NCI-H1436 (cell line): ENCODE data around the gene DPYD.

Source experiments
- DNase-seq: peaks from one replicate; lab custom pipeline; 2025; lab: John Stamatoyannopoulos, UW

DPYD gene

DNA sequence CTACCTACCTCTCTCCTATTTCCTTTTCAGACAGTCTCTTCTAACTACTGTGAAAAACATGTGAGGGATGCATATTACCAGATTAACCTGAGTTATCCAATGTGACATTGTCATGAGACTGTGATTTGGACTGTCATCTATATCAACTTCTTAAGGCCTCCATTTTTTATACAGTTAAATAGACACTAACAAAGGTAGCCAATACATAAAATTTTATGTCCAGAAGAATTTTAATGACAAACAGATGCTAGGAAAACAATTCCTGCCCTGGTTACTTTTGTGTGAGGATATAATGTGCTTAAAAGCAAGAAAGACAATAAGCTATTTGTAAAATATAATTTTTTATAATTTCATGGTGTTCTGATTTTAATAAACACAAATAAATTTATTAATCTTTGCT is 136.2 kb downstream of the DPYD start:
- DNase-seq: no peak

DNA sequence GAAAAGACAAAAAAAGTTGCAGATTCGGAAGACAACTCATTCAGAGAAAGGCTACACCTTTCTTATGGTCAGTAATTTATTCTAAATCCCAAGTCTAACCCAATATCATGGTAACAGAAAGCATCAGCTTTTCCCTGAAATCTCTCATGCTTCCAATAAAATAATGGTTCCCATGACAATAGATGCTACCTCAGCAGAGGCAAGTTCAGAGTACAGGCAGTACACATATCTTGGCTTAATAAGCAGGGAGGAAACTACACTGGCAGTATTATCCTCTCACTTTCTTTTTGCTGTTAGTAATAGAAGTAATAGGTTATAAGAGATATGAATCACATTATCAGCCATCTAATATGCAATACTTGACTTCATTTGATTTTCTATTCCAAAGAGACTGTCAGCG is 137.1 kb downstream of the DPYD start:
- DNase-seq: no peak

- no peak for DNase-seq
Observed at GRCh38 chr1:97781762-97782337, 139.0 kb downstream of the DPYD start.

GRCh38 chr1:97780884-97781283 is 139.9 kb downstream of the DPYD start:
- no peak for DNase-seq

DNA sequence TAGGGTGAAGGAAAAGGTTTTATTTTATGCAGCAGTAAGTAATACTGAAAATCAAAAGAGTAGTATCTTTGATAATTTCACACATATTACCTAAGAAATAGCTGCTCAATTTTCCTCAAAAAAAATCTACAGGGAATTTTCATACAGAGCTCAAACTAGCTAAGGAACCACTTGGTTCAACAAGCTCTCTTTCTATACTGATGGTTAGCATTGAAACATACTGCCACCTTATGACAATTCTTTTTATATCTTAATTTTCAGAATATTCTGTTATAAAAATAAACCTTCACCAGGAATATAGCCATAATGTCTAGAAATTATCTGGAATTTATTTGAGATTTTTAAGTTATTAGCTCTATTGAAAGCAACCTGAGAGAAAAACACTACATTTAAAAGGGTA is 142.1 kb downstream of the DPYD start:
- no peak for DNase-seq

- no peak for DNase-seq
Observed at GRCh38 chr1:97770376-97770775, 150.5 kb downstream of the DPYD start.

- DNase-seq: no peak
Observed at GRCh38 chr1:97767381-97767780, 153.5 kb downstream of the DPYD start.

DNA sequence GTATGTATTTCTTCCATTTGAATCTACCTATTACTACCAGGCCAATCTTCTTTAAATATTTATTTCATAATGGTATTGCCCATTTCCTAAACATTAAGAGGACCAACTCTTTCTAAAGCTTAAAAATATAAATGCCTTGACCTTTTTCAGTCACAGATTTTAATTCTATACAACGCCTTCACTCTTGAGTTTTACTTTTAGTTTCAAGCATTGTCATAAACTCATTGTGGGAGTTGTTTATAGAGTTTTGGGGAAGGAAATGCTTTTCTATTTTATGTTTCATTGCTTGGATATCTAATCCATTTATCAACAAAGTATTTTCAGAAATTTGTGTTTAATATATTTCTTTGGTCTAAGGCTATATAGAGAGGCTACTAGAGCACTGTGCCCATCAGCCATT is 155.8 kb downstream of the DPYD start:
- DNase-seq: no peak

GRCh38 chr1:97761637-97762036 is 159.2 kb downstream of the DPYD start:
- no peak for DNase-seq

DNA sequence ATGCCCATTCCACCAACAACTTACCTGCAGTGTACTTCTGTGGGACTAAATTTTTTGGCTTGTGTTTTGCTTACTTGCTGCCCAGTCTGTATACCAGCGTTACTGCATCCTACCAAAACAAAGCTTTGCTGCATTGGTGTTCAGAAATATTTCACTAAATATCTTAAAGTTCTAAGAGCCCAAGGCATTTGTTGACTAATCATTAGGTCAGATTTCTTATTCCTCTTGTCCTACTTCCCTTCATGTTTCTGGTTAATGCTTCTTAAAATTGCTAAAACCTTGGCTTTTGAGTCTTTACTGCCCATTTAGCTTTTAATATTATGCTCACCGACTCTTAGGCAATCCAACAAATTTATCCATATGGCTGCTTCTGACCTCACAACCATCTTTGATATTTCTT is 161.8 kb downstream of the DPYD start:
- DNase-seq: no peak

- no peak for DNase-seq
Observed at GRCh38 chr1:97758541-97759057, 162.2 kb downstream of the DPYD start.

DNA sequence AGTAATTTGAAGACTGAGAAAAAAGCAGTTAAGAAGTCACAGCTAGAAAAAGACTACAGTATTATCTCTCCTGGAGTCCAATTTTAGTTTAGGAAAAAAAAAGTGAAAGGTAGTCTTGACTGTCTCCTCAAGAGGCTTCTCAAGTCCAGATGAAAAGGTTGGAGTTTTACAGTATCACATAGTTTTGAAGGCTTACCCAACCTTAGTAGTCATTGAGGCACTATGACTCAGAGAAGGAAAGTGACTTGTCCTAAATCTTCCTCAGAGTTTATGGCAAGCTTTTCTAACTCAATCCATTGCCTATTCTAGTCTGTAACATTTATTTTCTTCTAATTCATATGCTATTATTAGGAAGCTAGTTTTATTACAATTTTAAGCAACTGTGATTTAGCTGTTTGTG is 174.9 kb downstream of the DPYD start:
- no peak for DNase-seq

GRCh38 chr1:97744977-97745376 is 175.9 kb downstream of the DPYD start:
- no peak for DNase-seq

DNA sequence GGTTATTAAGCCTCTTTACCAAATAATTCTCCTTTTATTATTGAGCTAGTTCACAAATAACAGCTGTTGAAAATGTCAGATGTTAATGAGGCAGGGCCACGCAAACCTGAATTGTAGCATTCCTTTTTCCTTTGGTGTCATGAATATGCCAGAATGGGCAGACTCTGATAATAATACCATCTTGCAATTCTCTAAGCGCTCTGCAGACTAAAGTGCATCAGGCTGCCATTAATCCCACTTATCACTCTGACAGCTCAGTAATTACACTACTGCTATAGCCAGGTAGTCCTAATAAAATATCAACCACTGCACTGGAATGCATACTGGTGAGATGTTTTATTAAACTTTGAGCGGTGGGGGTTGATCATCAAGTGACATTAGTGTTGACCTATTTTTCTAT is 177.7 kb downstream of the DPYD start:
- DNase-seq: peak; percentile 23

- DNase-seq: no peak
Observed at GRCh38 chr1:97740891-97741290, 179.9 kb downstream of the DPYD start.

DNA sequence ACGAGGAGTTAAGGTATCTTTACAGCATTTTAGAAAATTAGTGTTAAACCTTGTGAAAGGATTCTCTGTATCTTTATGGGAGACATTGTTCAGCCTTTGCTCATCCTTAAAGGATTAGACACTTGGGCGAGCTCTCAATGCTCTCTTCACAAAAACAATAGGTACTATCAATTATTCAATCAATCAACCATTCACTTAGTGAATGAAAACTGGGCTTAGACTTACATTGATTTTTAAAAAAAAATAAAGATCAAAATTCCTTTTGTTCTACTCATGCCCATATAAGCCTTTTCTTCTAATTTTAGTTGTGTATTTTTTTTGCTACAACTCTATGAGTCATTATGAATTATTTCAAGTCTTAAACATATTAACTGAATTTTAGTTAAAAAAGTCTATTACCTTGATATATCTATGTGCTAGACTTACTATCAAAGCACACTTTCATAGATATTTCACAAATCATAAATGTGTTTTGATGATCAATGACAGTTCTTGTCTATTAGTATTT is 181.2 kb downstream of the DPYD start:
- DNase-seq: no peak

- no peak for DNase-seq
Observed at GRCh38 chr1:97738270-97738669, 182.6 kb downstream of the DPYD start.

- no peak for DNase-seq
Observed at GRCh38 chr1:97730271-97730670, 190.6 kb downstream of the DPYD start.

- no peak for DNase-seq
Observed at GRCh38 chr1:97728436-97728835, 192.4 kb downstream of the DPYD start.

- DNase-seq: no peak
Observed at GRCh38 chr1:97727029-97727428, 193.8 kb downstream of the DPYD start.

- DNase-seq: no peak
Observed at GRCh38 chr1:97726386-97726785, 194.4 kb downstream of the DPYD start.

- no peak for DNase-seq
Observed at GRCh38 chr1:97721221-97721620, 199.6 kb downstream of the DPYD start.

GRCh38 chr1:97712980-97713379 is 207.9 kb downstream of the DPYD start:
- no peak for DNase-seq

- no peak for DNase-seq
Observed at GRCh38 chr1:97711858-97712257, 209.0 kb downstream of the DPYD start.
